ENCODE data around the gene DCLRE1A. TPM values are rescaled to one million over a fixed set of nuclear protein-coding genes. Genes with fewer than 3 reads are reported as not detected.

The DCLRE1A gene
- polyA plus RNA-seq (2013, experiment 1 of 2): 10.8 TPM
- polyA plus RNA-seq (2013, experiment 2 of 2): 11.7 TPM

- Histone ChIP-seq H3K4me1 (ENCODE audit: insufficient read depth, low read length) (peaks cover 27% of the 10 kb centered on the region; the same call in 1 of the 2 replicates), H3K9ac (ENCODE audit: low read depth, low read length) (peak within 1 kb of the TSS; percentile 98), H3K27ac (ENCODE audit: low read depth, low read length) (peak within 1 kb of the TSS; percentile 87), H3K27me3 (ENCODE audit: insufficient read depth, low read length) (no peaks in the 10 kb centered on the region), H3K4me3 (ENCODE audit: low read length) (peak within 1 kb of the TSS; percentile 97), H3K36me3 (ENCODE audit: insufficient read depth, low read length) (peaks cover 14% of the 10 kb centered on the region), H3K9me3 (ENCODE audit: insufficient read depth, low read depth, low read length) (no peaks in the 10 kb centered on the region)
- WGBS: 1% methylated on average over 39 of the region's 39 CpGs
Measured at GRCh38 chr10:113854013-113854760, at the start of gene DCLRE1A, which contains the start of gene NHLRC2. Gene DCLRE1A, minus strand, starts transcription at chr10:113854082. Its CDS starts 900 bp downstream, at chr10:113853182. Gene NHLRC2, plus strand, starts transcription at chr10:113854661. Its CDS starts 212 bp downstream, at chr10:113854873.

- Histone ChIP-seq H3K27me3 (ENCODE audit: insufficient read depth, low read length) (no peaks in the 10 kb centered on the region), H3K27ac (ENCODE audit: low read depth, low read length) (no peak overlapping the region), H3K4me3 (ENCODE audit: low read length) (no peak overlapping the region), H3K4me1 (ENCODE audit: insufficient read depth, low read length) (no peaks in the 10 kb centered on the region), H3K36me3 (ENCODE audit: insufficient read depth, low read length) (peaks cover 73% of the 10 kb centered on the region), H3K9me3 (ENCODE audit: insufficient read depth, low read depth, low read length) (no peaks in the 10 kb centered on the region), H3K9ac (ENCODE audit: low read depth, low read length) (no peak overlapping the region)
- WGBS: 94% methylated on average over 1 of the region's 2 CpGs
Measured at GRCh38 chr10:113899952-113900598, 46.2 kb upstream of the DCLRE1A start.

- Histone ChIP-seq H3K9ac (ENCODE audit: low read depth, low read length) (no peak overlapping the region), H3K36me3 (ENCODE audit: insufficient read depth, low read length) (peaks cover 56% of the 10 kb centered on the region), H3K27ac (ENCODE audit: low read depth, low read length) (no peak overlapping the region), H3K27me3 (ENCODE audit: insufficient read depth, low read length) (no peaks in the 10 kb centered on the region), H3K4me3 (ENCODE audit: low read length) (no peak overlapping the region), H3K9me3 (ENCODE audit: insufficient read depth, low read depth, low read length) (no peaks in the 10 kb centered on the region), H3K4me1 (ENCODE audit: insufficient read depth, low read length) (no peaks in the 10 kb centered on the region)
- 89% methylated on average over 6 of the region's 6 CpGs for WGBS
Measured at GRCh38 chr10:113897693-113898618, 44.1 kb upstream of the DCLRE1A start.

GRCh38 chr10:113895018-113895417, 41.1 kb upstream of the DCLRE1A start:
- H3K9ac ChIP-seq (ENCODE audit: low read depth, low read length): no peak overlapping the region
- no peak overlapping the region for H3K27ac ChIP-seq (ENCODE audit: low read depth, low read length)
- peaks cover 42% of the 10 kb centered on the region for H3K36me3 ChIP-seq (ENCODE audit: insufficient read depth, low read length)
- no peaks in the 10 kb centered on the region for H3K27me3 ChIP-seq (ENCODE audit: insufficient read depth, low read length)
- H3K4me3 ChIP-seq (ENCODE audit: low read length): no peak overlapping the region
- H3K4me1 ChIP-seq (ENCODE audit: insufficient read depth, low read length): no peaks in the 10 kb centered on the region
- H3K9me3 ChIP-seq (ENCODE audit: insufficient read depth, low read depth, low read length): no peaks in the 10 kb centered on the region

GRCh38 chr10:113894581-113894980, 40.7 kb upstream of the DCLRE1A start:
- WGBS: 100% methylated on average over 1 of the region's 1 CpG
- peaks cover 47% of the 10 kb centered on the region for H3K36me3 ChIP-seq (ENCODE audit: insufficient read depth, low read length)
- H3K27me3 ChIP-seq (ENCODE audit: insufficient read depth, low read length): no peaks in the 10 kb centered on the region
- H3K9me3 ChIP-seq (ENCODE audit: insufficient read depth, low read depth, low read length): no peaks in the 10 kb centered on the region
- H3K9ac ChIP-seq (ENCODE audit: low read depth, low read length): no peak overlapping the region
- H3K4me1 ChIP-seq (ENCODE audit: insufficient read depth, low read length): no peaks in the 10 kb centered on the region
- no peak overlapping the region for H3K4me3 ChIP-seq (ENCODE audit: low read length)
- H3K27ac ChIP-seq (ENCODE audit: low read depth, low read length): no peak overlapping the region

GRCh38 chr10:113893570-113893969, 39.7 kb upstream of the DCLRE1A start:
- 88% methylated on average over 2 of the region's 2 CpGs for WGBS
- Histone ChIP-seq H3K9me3 (ENCODE audit: insufficient read depth, low read depth, low read length) (no peaks in the 10 kb centered on the region), H3K4me3 (ENCODE audit: low read length) (no peak overlapping the region), H3K4me1 (ENCODE audit: insufficient read depth, low read length) (no peaks in the 10 kb centered on the region), H3K9ac (ENCODE audit: low read depth, low read length) (no peak overlapping the region), H3K27ac (ENCODE audit: low read depth, low read length) (no peak overlapping the region), H3K27me3 (ENCODE audit: insufficient read depth, low read length) (no peaks in the 10 kb centered on the region), H3K36me3 (ENCODE audit: insufficient read depth, low read length) (peaks cover 48% of the 10 kb centered on the region)

GRCh38 chr10:113891476-113891875, 37.6 kb upstream of the DCLRE1A start:
- Histone ChIP-seq H3K4me1 (ENCODE audit: insufficient read depth, low read length) (no peaks in the 10 kb centered on the region), H3K9me3 (ENCODE audit: insufficient read depth, low read depth, low read length) (no peaks in the 10 kb centered on the region), H3K36me3 (ENCODE audit: insufficient read depth, low read length) (peaks cover 53% of the 10 kb centered on the region), H3K27ac (ENCODE audit: low read depth, low read length) (no peak overlapping the region), H3K4me3 (ENCODE audit: low read length) (no peak overlapping the region), H3K9ac (ENCODE audit: low read depth, low read length) (no peak overlapping the region), H3K27me3 (ENCODE audit: insufficient read depth, low read length) (no peaks in the 10 kb centered on the region)
- WGBS: 94% methylated on average over 3 of the region's 3 CpGs

GRCh38 chr10:113890769-113891168, 36.9 kb upstream of the DCLRE1A start:
- H3K9ac ChIP-seq (ENCODE audit: low read depth, low read length): no peak overlapping the region
- H3K9me3 ChIP-seq (ENCODE audit: insufficient read depth, low read depth, low read length): no peaks in the 10 kb centered on the region
- H3K27ac ChIP-seq (ENCODE audit: low read depth, low read length): no peak overlapping the region
- no peaks in the 10 kb centered on the region for H3K4me1 ChIP-seq (ENCODE audit: insufficient read depth, low read length)
- no peaks in the 10 kb centered on the region for H3K27me3 ChIP-seq (ENCODE audit: insufficient read depth, low read length)
- H3K4me3 ChIP-seq (ENCODE audit: low read length): no peak overlapping the region
- WGBS: 90% methylated on average over 2 of the region's 4 CpGs
- H3K36me3 ChIP-seq (ENCODE audit: insufficient read depth, low read length): peaks cover 59% of the 10 kb centered on the region

GRCh38 chr10:113889911-113890310, 36.0 kb upstream of the DCLRE1A start:
- H3K9me3 ChIP-seq (ENCODE audit: insufficient read depth, low read depth, low read length): no peaks in the 10 kb centered on the region

GRCh38 chr10:113882240-113882639, 28.4 kb upstream of the DCLRE1A start:
- H3K36me3 ChIP-seq (ENCODE audit: insufficient read depth, low read length): peaks cover 87% of the 10 kb centered on the region
- WGBS: no CpG with 5 or more reads among the region's 2 CpGs
- no peak overlapping the region for H3K4me3 ChIP-seq (ENCODE audit: low read length)
- H3K9ac ChIP-seq (ENCODE audit: low read depth, low read length): no peak overlapping the region
- H3K4me1 ChIP-seq (ENCODE audit: insufficient read depth, low read length): no peaks in the 10 kb centered on the region
- H3K27ac ChIP-seq (ENCODE audit: low read depth, low read length): no peak overlapping the region
- no peaks in the 10 kb centered on the region for H3K27me3 ChIP-seq (ENCODE audit: insufficient read depth, low read length)
- no peaks in the 10 kb centered on the region for H3K9me3 ChIP-seq (ENCODE audit: insufficient read depth, low read depth, low read length)

More at GRCh38 chr10:113889911-113890310, 36.0 kb upstream of the DCLRE1A start:
- WGBS: 86% methylated on average over 1 of the region's 2 CpGs
- Histone ChIP-seq H3K27me3 (ENCODE audit: insufficient read depth, low read length) (no peaks in the 10 kb centered on the region), H3K27ac (ENCODE audit: low read depth, low read length) (no peak overlapping the region), H3K36me3 (ENCODE audit: insufficient read depth, low read length) (peaks cover 59% of the 10 kb centered on the region), H3K4me1 (ENCODE audit: insufficient read depth, low read length) (no peaks in the 10 kb centered on the region), H3K4me3 (ENCODE audit: low read length) (no peak overlapping the region), H3K9ac (ENCODE audit: low read depth, low read length) (no peak overlapping the region)

Measured in HUES64 (cell line).